GM20000 (cell line): ENCODE data around the gene RTN4R.
"Not testable (repeated sequence)": the region's sequence is repeated elsewhere in the genome, so short reads cannot be mapped to it uniquely, and the experiment has no call there.

Experiments used
- DNase-seq: peaks from one replicate; pipeline ENCODE4 v3.0.0; 2012; ENCODE audit warnings: low spot score
- CTCF ChIP-seq: IDR thresholded peaks from 2 replicates; pipeline ENCODE4 v1.5.1; 2012; ENCODE audit warnings: mild to moderate bottlenecking, control low read depth; ENCODE audit errors: extremely low read depth, missing control alignments

RTN4R gene

GRCh38 chr22:20273758-20274181 lies 5.7 kb upstream of the RTN4R start:
- no peak for DNase-seq
- TF ChIP-seq CTCF, result no peak

- TF ChIP-seq CTCF, result no peak
- DNase-seq, result no peak
These were observed 4.6 kb upstream of the RTN4R start for GRCh38 chr22:20272700-20273099.

GRCh38 chr22:20272174-20272573 lies 4.1 kb upstream of the RTN4R start:
- DNase-seq, result no peak
- no peak for TF ChIP-seq CTCF

GRCh38 chr22:20271114-20271994 lies 3.2 kb upstream of the RTN4R start:
- TF ChIP-seq CTCF, result no peak
- DNase-seq, result no peak

- not testable (repeated sequence) for DNase-seq
These were observed 2.3 kb upstream of the RTN4R start for GRCh38 chr22:20270190-20271113.

GRCh38 chr22:20269673-20270072 lies 1.6 kb upstream of the RTN4R start:
- not testable (repeated sequence) for DNase-seq

GRCh38 chr22:20269201-20269600 lies 1.1 kb upstream of the RTN4R start:
- not testable (repeated sequence) for DNase-seq

- no peak for DNase-seq
- no peak for TF ChIP-seq CTCF
These were observed 458 bp downstream of the RTN4R start for GRCh38 chr22:20267441-20268278.

- DNase-seq, result not testable (repeated sequence)
These were observed 1.3 kb downstream of the RTN4R start for GRCh38 chr22:20266667-20267440.

- not testable (repeated sequence) for DNase-seq
These were observed 2.1 kb downstream of the RTN4R start for GRCh38 chr22:20265772-20266666.
